ENCODE data around the gene SPTAN1.
"Not testable (repeated sequence)": the region's sequence is repeated elsewhere in the genome, so short reads cannot be mapped to it uniquely, and the experiment has no call there.

The SPTAN1 gene

DNA sequence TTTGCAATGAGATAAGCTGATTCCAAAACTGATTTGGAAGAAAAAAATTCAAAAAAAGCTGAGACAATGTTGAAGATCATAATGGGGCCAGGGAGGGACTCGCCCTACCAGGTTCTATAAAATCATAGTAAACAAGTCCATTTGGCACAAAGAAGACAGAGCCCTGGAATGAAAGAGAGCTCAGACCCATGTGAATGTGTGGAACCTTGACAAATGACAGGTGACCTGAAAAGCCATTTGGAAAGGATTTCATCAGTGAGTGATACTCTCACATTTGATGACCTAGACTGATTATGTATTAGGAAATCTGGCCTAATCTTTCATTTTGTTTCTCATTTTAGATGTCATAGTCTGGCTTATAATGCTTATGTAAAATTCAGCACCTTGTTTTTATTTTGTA, 26.8 kb downstream of the SPTAN1 start:
- TF ChIP-seq, protein P1, sequence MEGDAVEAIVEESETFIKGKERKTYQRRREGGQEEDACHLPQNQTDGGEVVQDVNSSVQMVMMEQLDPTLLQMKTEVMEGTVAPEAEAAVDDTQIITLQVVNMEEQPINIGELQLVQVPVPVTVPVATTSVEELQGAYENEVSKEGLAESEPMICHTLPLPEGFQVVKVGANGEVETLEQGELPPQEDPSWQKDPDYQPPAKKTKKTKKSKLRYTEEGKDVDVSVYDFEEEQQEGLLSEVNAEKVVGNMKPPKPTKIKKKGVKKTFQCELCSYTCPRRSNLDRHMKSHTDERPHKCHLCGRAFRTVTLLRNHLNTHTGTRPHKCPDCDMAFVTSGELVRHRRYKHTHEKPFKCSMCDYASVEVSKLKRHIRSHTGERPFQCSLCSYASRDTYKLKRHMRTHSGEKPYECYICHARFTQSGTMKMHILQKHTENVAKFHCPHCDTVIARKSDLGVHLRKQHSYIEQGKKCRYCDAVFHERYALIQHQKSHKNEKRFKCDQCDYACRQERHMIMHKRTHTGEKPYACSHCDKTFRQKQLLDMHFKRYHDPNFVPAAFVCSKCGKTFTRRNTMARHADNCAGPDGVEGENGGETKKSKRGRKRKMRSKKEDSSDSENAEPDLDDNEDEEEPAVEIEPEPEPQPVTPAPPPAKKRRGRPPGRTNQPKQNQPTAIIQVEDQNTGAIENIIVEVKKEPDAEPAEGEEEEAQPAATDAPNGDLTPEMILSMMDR (IDR thresholded peaks at IDR 0.05; ENCODE audit: low read depth, low read length): no peak
- H3K4me3 ChIP-seq (replicated peaks in 1 of 2; ENCODE audit: low read depth in 2 of 2, low read length in 2 of 2): no peak overlapping the region
- no peak for DNase-seq (ENCODE audit: low read depth in 2 of 2)

DNA sequence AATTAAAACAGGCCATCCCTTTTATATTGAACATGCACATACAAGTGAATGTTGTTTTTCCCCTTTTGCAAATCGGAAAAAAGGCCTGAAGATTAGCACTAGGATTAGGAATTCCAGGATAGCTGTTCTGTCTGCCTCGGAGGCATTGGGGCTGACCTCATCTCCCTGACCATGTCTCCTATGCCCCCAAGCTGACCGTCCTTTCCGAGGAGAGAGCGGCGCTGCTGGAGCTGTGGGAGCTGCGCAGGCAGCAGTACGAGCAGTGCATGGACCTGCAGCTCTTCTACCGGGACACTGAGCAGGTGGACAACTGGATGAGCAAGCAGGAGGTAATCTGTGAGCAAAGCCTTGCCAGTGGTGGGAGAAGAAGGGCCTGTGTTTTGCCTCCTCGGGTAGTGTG, 28.3 kb downstream of the SPTAN1 start:
- H3K4me3 ChIP-seq (replicated peaks in 1 of 2; ENCODE audit: low read depth in 2 of 2, low read length in 2 of 2): no peak overlapping the region
- TF ChIP-seq, protein P1 (IDR thresholded peaks at IDR 0.05; ENCODE audit: low read depth, low read length): no peak
- DNase-seq (ENCODE audit: low read depth in 2 of 2): no peak

DNA sequence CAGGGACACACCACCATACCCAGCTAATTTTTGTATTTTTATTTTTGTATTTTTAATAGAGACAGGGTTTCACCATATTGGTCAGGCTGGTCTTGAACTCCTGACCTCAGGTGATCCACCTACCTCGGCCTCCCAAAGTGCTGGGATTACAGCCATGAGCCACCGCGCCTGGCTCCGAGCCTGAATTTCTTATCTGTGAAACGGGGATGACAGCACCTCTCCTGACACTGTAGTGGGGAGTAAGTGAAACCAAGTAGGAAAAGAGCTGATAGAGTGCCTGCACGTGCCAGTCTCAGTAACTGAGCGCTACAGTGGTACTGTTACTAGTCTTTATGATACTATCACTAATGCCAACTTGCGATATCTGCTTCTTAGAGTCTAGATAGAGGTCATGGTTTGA, 32.8 kb downstream of the SPTAN1 start:
- not testable (repeated sequence) for DNase-seq (ENCODE audit: low read depth in 2 of 2); H3K4me3 ChIP-seq (replicated peaks in 1 of 2; ENCODE audit: low read depth in 2 of 2, low read length in 2 of 2)

DNA sequence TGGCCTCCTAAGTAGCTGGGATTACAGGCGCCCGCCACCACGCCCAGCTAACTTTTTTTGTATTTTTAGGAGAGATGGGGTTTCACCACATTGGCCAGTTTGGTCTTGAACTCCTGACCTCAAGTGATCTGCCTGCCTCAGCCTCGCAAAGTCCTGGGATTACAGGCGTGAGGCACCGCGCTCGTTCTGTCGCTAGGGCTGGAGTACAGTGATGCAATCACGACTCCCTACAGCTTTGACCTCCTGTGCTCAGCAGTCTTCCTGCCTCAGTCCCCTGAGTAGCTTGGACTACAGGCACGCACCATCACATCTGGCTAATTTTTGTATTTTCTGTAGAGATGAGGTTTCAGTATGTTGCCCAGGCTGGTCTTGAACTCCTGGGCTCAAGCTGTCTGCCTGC, 34.5 kb downstream of the SPTAN1 start:
- H3K4me3 ChIP-seq (replicated peaks in 1 of 2; ENCODE audit: low read depth in 2 of 2, low read length in 2 of 2); DNase-seq (ENCODE audit: low read depth in 2 of 2): not testable (repeated sequence)

DNA sequence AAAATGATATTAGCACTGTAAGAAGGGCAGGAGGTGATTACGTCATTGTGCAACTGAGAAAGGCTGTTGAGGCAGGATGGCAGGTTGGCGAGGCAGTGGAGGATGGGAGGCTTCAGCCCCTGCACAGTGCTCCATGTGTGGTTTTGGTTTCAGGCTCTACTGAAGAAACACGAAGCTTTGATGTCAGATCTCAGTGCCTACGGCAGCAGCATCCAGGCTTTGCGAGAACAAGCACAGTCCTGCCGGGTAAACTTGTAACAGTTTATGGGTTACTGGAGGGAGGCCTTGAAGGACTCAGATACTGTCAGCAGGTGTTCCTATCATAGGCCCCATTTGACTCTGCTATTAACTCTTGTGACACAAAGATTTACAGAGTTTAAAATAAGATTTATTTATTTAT, 35.1 kb downstream of the SPTAN1 start:
- TF ChIP-seq, protein P1 (IDR thresholded peaks at IDR 0.05; ENCODE audit: low read depth, low read length): no peak
- no peak overlapping the region for H3K4me3 ChIP-seq (replicated peaks in 1 of 2; ENCODE audit: low read depth in 2 of 2, low read length in 2 of 2)
- no peak for DNase-seq (ENCODE audit: low read depth in 2 of 2)

DNA sequence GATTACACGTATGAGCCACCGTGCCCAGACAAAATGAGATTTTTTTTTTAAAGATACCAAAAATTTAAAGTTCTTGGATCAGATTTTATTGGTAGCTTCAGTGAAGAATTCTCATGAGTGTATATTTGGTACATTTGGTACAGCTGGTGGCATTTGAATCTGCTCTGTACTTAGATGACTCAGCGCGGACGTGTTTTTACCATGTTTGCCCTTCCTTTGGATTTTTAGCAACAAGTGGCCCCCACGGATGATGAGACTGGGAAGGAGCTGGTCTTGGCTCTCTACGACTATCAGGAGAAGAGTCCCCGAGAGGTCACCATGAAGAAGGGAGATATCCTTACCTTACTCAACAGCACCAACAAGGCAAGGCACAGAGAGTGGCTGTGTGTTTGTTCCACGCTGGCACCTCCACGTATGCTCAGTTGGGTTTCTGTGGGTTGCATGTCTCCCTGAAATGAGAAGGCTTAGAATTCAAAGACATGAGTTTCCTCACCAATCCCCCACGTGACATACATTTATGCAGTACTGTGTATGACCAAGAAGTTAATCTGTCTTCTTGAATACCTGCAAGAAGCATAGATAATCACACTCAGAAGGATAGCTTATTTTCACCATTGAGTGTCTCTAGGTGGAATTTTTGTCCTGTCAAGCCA, 36.3 kb downstream of the SPTAN1 start:
- DNase-seq (ENCODE audit: low read depth in 2 of 2): no peak
- TF ChIP-seq, protein P1 (IDR thresholded peaks at IDR 0.05; ENCODE audit: low read depth, low read length): no peak
- no peak overlapping the region for H3K4me3 ChIP-seq (replicated peaks in 1 of 2; ENCODE audit: low read depth in 2 of 2, low read length in 2 of 2)

DNA sequence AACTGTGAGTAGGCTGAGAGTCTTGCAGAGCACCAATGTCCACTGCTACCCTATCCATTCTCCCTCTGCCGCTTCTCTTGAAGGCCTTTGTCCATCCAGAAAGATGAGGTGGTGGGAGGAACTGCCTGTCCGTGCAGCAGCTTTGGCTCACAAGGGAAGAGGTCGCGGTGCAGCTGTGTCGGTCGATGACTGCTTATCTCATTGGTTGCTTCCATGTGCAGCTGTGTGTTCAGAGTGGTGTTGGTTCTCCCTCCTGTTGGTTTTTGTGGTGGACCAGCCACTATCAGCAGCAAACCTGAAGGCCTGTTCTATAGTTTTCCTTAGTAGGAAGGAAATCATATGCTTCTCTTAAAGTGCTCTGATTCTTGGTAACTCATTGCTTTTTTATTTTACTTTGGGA, 40.7 kb downstream of the SPTAN1 start:
- H3K4me3 ChIP-seq (replicated peaks in 1 of 2; ENCODE audit: low read depth in 2 of 2, low read length in 2 of 2): no peak overlapping the region
- TF ChIP-seq, protein P1 (IDR thresholded peaks at IDR 0.05; ENCODE audit: low read depth, low read length): no peak
- DNase-seq (ENCODE audit: low read depth in 2 of 2): no peak

DNA sequence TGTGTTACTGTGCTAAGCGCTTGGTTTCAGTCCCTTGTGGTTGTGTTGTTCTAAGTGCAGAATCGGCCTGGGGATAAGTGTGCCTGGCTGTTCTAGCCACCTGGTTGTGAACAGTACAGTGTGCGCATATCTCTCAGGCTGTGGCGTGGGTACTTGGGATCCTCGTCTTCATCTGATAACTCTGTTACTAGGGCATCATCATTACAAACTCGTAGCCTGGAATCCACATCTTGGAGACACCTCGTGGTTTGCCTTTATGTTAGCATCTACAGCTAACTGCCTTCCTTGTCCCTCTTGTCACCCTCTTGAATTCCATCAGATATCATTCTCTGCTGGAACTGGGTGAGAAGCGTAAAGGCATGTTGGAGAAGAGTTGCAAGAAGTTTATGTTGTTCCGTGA, 41.5 kb downstream of the SPTAN1 start:
- DNase-seq (ENCODE audit: low read depth in 2 of 2): no peak
- H3K4me3 ChIP-seq (replicated peaks in 1 of 2; ENCODE audit: low read depth in 2 of 2, low read length in 2 of 2): no peak overlapping the region
- TF ChIP-seq, protein P1 (IDR thresholded peaks at IDR 0.05; ENCODE audit: low read depth, low read length): no peak

Measured in cardiac fibroblast (primary cell).